ENCODE results near the gene EFCAB11. TPM values are rescaled to one million over a fixed set of nuclear protein-coding genes. Genes with fewer than 3 reads are reported as not detected.

EFCAB11 gene, protein sequence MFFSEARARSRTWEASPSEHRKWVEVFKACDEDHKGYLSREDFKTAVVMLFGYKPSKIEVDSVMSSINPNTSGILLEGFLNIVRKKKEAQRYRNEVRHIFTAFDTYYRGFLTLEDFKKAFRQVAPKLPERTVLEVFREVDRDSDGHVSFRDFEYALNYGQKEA
- total RNA-seq (2022) (10.6 and 11.1 TPM in 2 replicates), Bru-seq, nascent RNA (percentile 47 among the genes with signal in this experiment), BruChase-seq, experiment 1, labeled RNA remaining after a 6-hour chase (percentile 67 among the genes with signal in this experiment), BruChase-seq, experiment 2, labeled RNA remaining after a 2-hour chase (percentile 54 among the genes with signal in this experiment)
- long read RNA-seq, partial matches to known transcripts = 0 of 10 reads
- long read RNA-seq, other reads (novel, unspliced or antisense) = 3 of 10 reads

DNA sequence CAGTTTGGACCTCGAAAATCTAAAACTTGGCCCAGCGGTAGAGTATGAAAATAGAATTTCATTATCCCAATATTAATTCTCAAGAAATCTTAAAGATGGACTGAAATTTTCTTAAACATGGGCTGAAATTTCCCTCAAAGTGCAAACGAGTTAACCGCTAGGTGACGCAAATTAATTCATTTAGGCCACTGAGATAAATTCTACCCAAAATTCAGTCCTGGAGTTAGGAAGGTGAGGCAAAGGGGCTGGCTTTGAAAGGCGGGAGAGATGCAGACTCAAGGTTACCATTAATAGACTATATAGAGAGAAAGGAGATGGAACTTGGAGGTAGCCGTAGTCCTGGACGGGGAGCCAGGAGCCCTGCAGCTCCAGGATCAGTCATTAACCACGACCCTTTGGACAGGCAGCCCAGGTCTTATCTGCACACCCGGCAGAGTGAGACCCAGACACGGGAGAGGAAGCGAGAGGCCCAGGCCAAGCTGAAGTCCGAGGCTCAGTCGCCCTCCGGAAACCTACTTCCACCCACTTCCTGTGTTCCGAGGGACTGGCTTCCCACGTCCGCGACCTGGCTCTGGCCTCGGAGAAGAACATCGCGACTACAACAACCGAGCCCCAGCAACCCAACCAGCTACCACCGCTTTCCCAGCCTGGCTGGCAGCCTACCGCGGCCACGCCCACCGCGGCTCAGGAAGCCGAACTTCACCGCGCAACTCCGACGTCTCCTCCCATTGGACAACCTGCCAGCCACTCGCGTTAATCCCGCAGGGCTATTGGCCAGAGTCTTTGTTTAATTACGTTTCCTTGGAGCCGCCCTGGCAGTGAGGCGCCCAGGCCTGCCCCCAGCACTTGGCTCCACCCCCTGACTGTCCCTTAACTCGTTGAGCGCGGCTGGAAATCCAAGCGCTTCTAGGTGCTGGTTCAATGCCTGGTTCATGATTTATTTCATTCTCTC lies at the start of gene EFCAB11:
EFCAB11 (minus strand) TSS at position 661 of the 952 bp plus-strand sequence; CDS start at position 591, 70 bp downstream.
- DNase-seq (ENCODE audit: unreplicated experiment) = peak; percentile 99
- TF ChIP-seq, protein P1, sequence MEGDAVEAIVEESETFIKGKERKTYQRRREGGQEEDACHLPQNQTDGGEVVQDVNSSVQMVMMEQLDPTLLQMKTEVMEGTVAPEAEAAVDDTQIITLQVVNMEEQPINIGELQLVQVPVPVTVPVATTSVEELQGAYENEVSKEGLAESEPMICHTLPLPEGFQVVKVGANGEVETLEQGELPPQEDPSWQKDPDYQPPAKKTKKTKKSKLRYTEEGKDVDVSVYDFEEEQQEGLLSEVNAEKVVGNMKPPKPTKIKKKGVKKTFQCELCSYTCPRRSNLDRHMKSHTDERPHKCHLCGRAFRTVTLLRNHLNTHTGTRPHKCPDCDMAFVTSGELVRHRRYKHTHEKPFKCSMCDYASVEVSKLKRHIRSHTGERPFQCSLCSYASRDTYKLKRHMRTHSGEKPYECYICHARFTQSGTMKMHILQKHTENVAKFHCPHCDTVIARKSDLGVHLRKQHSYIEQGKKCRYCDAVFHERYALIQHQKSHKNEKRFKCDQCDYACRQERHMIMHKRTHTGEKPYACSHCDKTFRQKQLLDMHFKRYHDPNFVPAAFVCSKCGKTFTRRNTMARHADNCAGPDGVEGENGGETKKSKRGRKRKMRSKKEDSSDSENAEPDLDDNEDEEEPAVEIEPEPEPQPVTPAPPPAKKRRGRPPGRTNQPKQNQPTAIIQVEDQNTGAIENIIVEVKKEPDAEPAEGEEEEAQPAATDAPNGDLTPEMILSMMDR (IDR thresholded peaks at IDR 0.05; ENCODE audit: unreplicated experiment) = peak; percentile 30
- Mint-ChIP-seq H3K4me3 (ENCODE audit: unreplicated experiment) (peak within 1 kb of the TSS; percentile 88), H3K9me3 (ENCODE audit: unreplicated experiment) (no peaks in the 10 kb centered on the region), H3K27ac (ENCODE audit: low read depth, unreplicated experiment) (peak within 1 kb of the TSS; percentile 65), H3K4me1 (ENCODE audit: insufficient read depth, unreplicated experiment) (peaks cover 19% of the 10 kb centered on the region), H3K36me3 (ENCODE audit: insufficient read depth, unreplicated experiment) (peaks cover 13% of the 10 kb centered on the region), H3K27me3 (ENCODE audit: insufficient read depth, unreplicated experiment) (no peaks in the 10 kb centered on the region)
- CTCF ChIA-PET = interaction anchor here (0.7 to 1.4 kb wide), 5 partner anchors 15 to 949 kb away, joined by 3 to 6 read pairs (median 3); no protein-coding TSS in a partner anchor
- POLR2A ChIA-PET = interaction anchor here (0.5 to 1.3 kb wide), 9 partner anchors 9 to 1591 kb away, joined by 3 to 7 read pairs (median 3); no protein-coding TSS in a partner anchor
- TSS peak; percentile 51 for BruUV-seq (replicated peaks)
- intact Hi-C loops (cut with micrococcal nuclease) = loop anchor here (10.0 kb wide), 1 partner anchor 440 kb away; the partner anchor contains the start of gene CALM1

DNA sequence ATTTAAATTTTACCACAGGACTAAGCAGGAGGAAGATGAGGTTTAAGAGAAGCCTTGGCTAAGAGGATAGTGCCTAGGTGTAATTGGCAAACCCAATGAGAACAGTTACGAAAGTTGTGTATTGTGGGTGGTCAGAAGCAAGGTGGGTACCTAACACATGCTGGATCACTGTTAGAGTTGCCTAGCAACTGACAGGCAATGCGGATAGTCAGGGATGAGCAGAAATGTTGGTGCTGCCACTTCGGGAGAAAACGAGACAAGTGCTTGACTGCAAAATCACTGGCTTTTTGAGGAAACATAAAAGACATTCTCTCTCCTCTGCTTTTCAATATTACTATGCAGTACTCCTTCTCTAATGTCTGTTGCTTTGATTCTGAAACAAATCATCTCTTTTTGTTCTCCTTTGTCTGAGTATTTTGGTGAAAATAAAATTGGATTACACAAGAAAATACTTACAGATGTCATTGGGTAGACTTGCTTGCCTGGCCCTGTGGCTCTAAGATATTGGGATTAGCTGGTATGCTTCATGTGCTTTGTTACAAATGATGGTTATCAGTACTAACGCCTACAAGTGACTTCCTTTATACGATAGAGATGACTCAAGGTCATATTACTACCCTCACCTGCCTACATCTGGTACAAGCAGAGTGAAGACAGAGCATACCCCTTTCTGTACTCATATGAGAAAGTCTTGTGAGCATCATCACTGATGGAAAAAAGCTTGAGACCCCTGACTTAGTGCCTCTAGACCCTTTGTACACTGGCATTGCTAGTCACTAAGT lies 49.2 kb upstream of the EFCAB11 start:
- intact Hi-C loops (cut with micrococcal nuclease) = no loop called here
- Mint-ChIP-seq H3K36me3 (ENCODE audit: insufficient read depth, unreplicated experiment) (peaks cover 43% of the 10 kb centered on the region), H3K27me3 (ENCODE audit: insufficient read depth, unreplicated experiment) (no peaks in the 10 kb centered on the region), H3K4me1 (ENCODE audit: insufficient read depth, unreplicated experiment) (no peaks in the 10 kb centered on the region), H3K9me3 (ENCODE audit: unreplicated experiment) (no peaks in the 10 kb centered on the region), H3K27ac (ENCODE audit: low read depth, unreplicated experiment) (no peak overlapping the region), H3K4me3 (ENCODE audit: unreplicated experiment) (no peak overlapping the region)
- DNase-seq (ENCODE audit: unreplicated experiment) = no peak
- CTCF ChIA-PET = interaction anchor here (0.6 to 0.7 kb wide), 2 partner anchors 116 to 416 kb away, joined by 3 read pairs; no protein-coding TSS in a partner anchor
- POLR2A ChIA-PET = no interaction called here
- BruUV-seq (replicated peaks) = no TSS peak
- TF ChIP-seq, protein P1 (IDR thresholded peaks at IDR 0.05; ENCODE audit: unreplicated experiment) = no peak

DNA sequence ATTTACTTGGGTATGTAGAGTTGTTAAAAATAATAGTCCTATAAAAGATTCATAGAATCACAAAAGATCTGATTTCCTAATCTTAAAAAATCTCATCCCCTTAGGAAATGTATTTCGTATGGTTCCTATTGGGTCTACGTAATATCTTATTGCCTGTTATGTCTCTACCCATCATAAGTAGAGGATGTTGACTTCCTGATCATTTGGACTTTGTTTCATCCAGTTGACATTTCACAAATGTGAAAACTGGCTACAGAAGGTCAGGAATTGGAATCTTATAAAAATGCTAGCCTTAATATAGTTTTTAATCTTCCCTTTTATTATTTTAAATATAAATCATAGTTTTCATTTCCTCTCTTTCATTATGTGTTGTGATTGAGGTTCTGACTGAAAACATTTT lies 46.4 kb upstream of the EFCAB11 start:
- ChIA-PET POLR2A (no interaction called here), CTCF (no interaction called here)
- Mint-ChIP-seq H3K4me1 (ENCODE audit: insufficient read depth, unreplicated experiment) (no peaks in the 10 kb centered on the region), H3K27ac (ENCODE audit: low read depth, unreplicated experiment) (no peak overlapping the region), H3K4me3 (ENCODE audit: unreplicated experiment) (no peak overlapping the region), H3K27me3 (ENCODE audit: insufficient read depth, unreplicated experiment) (no peaks in the 10 kb centered on the region), H3K36me3 (ENCODE audit: insufficient read depth, unreplicated experiment) (peaks cover 45% of the 10 kb centered on the region), H3K9me3 (ENCODE audit: unreplicated experiment) (no peaks in the 10 kb centered on the region)
- TF ChIP-seq, protein P1 (IDR thresholded peaks at IDR 0.05; ENCODE audit: unreplicated experiment) = no peak
- intact Hi-C loops (cut with micrococcal nuclease) = no loop called here
- no peak for DNase-seq (ENCODE audit: unreplicated experiment)
- BruUV-seq (replicated peaks) = no TSS peak
